CD14-positive monocyte (primary cell): Measurements from ENCODE around the gene HARS2. TPM values are rescaled to one million over a fixed set of nuclear protein-coding genes. Genes with fewer than 3 reads are reported as not detected.

Experiments
- DNase-seq, 3 donors: peaks; one replicate each; pipeline ENCODE4 v3.0.0-alpha.2; 2011 to 2022
- H2AFZ ChIP-seq: 2 replicates; pipeline ENCODE4 v1.6.0; 2012; ENCODE audit warnings: mild to moderate bottlenecking, low read depth, low read length, inconsistent platforms; ENCODE audit not compliant: insufficient read depth, poor library complexity, severe bottlenecking
- H3K27ac ChIP-seq, 2 donors: 1 replicate in 1 of 2; 2 replicates in 1 of 2; pipeline ENCODE4 v1.5.1; 2012 to 2013; ENCODE audit warnings: low read length in 2 of 2, control low read depth in 1 of 2, inconsistent platforms in 1 of 2, low read depth in 1 of 2, mild to moderate bottlenecking in 1 of 2
- H3K27me3 ChIP-seq, 2 donors: one replicate each; pipeline versions ENCODE4 v1.6.0 to v1.6.1; 2011 to 2013; ENCODE audit warnings: low read length in 2 of 2; ENCODE audit not compliant: control insufficient read depth in 2 of 2, insufficient read depth in 2 of 2
- H3K36me3 ChIP-seq, 2 donors: replicated peaks in 1 of 2; 1 replicate in 1 of 2; 2 replicates in 1 of 2; pipeline versions ENCODE4 v1.5.1 to v1.6.1; 2012 to 2013; ENCODE audit warnings: low read length in 2 of 2, control low read depth in 1 of 2, inconsistent platforms in 1 of 2, mild to moderate bottlenecking in 1 of 2; ENCODE audit not compliant: insufficient read depth in 2 of 2, control insufficient read depth in 1 of 2
- H3K4me1 ChIP-seq, 2 donors: 1 replicate in 1 of 2; 2 replicates in 1 of 2; pipeline versions ENCODE4 v1.5.1 to v1.6.1; 2012 to 2013; ENCODE audit warnings: low read length in 2 of 2, control low read depth in 1 of 2, inconsistent platforms in 1 of 2, mild to moderate bottlenecking in 1 of 2, moderate library complexity in 1 of 2; ENCODE audit not compliant: insufficient read depth in 2 of 2, control insufficient read depth in 1 of 2
- H3K4me2 ChIP-seq: replicated peaks from 2 replicates; pipeline ENCODE3; 2012; ENCODE audit warnings: low read length, moderate library complexity, mild to moderate bottlenecking; ENCODE audit not compliant: poor library complexity, severe bottlenecking; ENCODE audit errors: extremely low read depth
- H3K4me3 ChIP-seq, 3 experiments: fragments of 200-600 bp in 1 of 3; sonication (generic) in 1 of 3; replicated peaks in 1 of 3; 1 replicate in 2 of 3; 2 replicates in 1 of 3; pipeline ENCODE4 v1.5.1; 2011 to 2013; ENCODE audit warnings: low read length in 3 of 3, mild to moderate bottlenecking in 3 of 3, control low read depth in 2 of 3, low read depth in 2 of 3, inconsistent platforms in 1 of 3, moderate library complexity in 1 of 3
- H3K79me2 ChIP-seq: 2 replicates; pipeline ENCODE4 v1.6.0; 2012; ENCODE audit warnings: mild to moderate bottlenecking, control low read depth, inconsistent platforms, low read length, moderate library complexity; ENCODE audit not compliant: insufficient read depth
- H3K9ac ChIP-seq: 2 replicates; pipeline ENCODE4 v1.6.0; 2017; ENCODE audit warnings: low read length, mild to moderate bottlenecking; ENCODE audit not compliant: insufficient read depth, poor library complexity, severe bottlenecking
- H3K9me3 ChIP-seq, 2 donors: replicated peaks in 1 of 2; 1 replicate in 1 of 2; 2 replicates in 1 of 2; pipeline versions ENCODE4 v1.5.1 to v1.6.1; 2012 to 2013; ENCODE audit warnings: low read length in 2 of 2, control low read depth in 1 of 2; ENCODE audit not compliant: control insufficient read depth in 1 of 2, insufficient read depth in 1 of 2
- H4K20me1 ChIP-seq: 2 replicates; pipeline ENCODE4 v1.6.0; 2012; ENCODE audit warnings: mild to moderate bottlenecking, low read length, control low read depth, moderate library complexity; ENCODE audit not compliant: insufficient read depth
- H3K27ac Mint-ChIP-seq, 7 donors: one replicate each; pipeline ENCODE4 v1.8.0; 2020; ENCODE audit warnings: mild to moderate bottlenecking in 7 of 7, mixed read lengths in 7 of 7, moderate library complexity in 6 of 7, inconsistent platforms in 2 of 7
- H3K27me3 Mint-ChIP-seq, 3 donors: one replicate each; pipeline ENCODE4 v1.8.0; 2021 to 2022; ENCODE audit warnings: low read depth in 3 of 3, mild to moderate bottlenecking in 3 of 3, mixed read lengths in 3 of 3, moderate library complexity in 3 of 3, inconsistent platforms in 1 of 3
- H3K36me3 Mint-ChIP-seq, 2 donors: one replicate each; pipeline ENCODE4 v1.8.0; 2020; ENCODE audit warnings: mixed read lengths in 2 of 2, inconsistent platforms in 1 of 2, mild to moderate bottlenecking in 1 of 2
- H3K4me1 Mint-ChIP-seq: one replicate; pipeline ENCODE4 v1.8.0; 2020; ENCODE audit warnings: mild to moderate bottlenecking, mixed read lengths
- H3K4me3 Mint-ChIP-seq, 2 donors: one replicate each; pipeline ENCODE4 v1.8.0; 2020; ENCODE audit warnings: mild to moderate bottlenecking in 2 of 2, mixed read lengths in 2 of 2, moderate library complexity in 1 of 2
- H3K9me3 Mint-ChIP-seq, 7 donors: one replicate each; pipeline ENCODE4 v1.8.0; 2020 to 2022; ENCODE audit warnings: mixed read lengths in 7 of 7, mild to moderate bottlenecking in 6 of 7, moderate library complexity in 6 of 7, inconsistent platforms in 2 of 7
- WGBS: methylation state at CpG from one replicate; pipeline ENCODE4 v1.1.5; 2013; ENCODE audit warnings: missing lambda C conversion rate; ENCODE audit not compliant: insufficient coverage; 5-methylcytosine and 5-hydroxymethylcytosine counted together
- intact Hi-C, 2 donors: fragments of 100-400 bp; cut with micrococcal nuclease; formaldehyde crosslinking; loops; one replicate each; pipeline versions ENCODE4 v1.15.0 to v1.15.1; 2023
- polyA plus RNA-seq, 3 donors: library from polyadenylated mRNA; depleted of rRNA in 1 of 3; unstranded in 2 of 3; stranded (reverse) in 1 of 3; fragments of 300-500 nt in 2 of 3; fragments of >200 nt in 1 of 3; fragmentation: Illumina TruSeq in 2 of 3; gene quantifications; 1 replicate in 2 of 3; 2 replicates in 1 of 3; pipeline ENCODE4 v1.2.3, GENCODE V29; 2012 to 2021
- TF ChIP-seq, protein P1 (sequence below): fragments of 200-600 bp; IDR thresholded peaks from one replicate; pipeline ENCODE4 v1.8.0; 2022; ENCODE audit warnings: antibody characterized with exemption, mild to moderate bottlenecking

The HARS2 gene
- polyA plus RNA-seq, 3 donors, result 6.4 to 26.1 (median 8.3) TPM

DNA sequence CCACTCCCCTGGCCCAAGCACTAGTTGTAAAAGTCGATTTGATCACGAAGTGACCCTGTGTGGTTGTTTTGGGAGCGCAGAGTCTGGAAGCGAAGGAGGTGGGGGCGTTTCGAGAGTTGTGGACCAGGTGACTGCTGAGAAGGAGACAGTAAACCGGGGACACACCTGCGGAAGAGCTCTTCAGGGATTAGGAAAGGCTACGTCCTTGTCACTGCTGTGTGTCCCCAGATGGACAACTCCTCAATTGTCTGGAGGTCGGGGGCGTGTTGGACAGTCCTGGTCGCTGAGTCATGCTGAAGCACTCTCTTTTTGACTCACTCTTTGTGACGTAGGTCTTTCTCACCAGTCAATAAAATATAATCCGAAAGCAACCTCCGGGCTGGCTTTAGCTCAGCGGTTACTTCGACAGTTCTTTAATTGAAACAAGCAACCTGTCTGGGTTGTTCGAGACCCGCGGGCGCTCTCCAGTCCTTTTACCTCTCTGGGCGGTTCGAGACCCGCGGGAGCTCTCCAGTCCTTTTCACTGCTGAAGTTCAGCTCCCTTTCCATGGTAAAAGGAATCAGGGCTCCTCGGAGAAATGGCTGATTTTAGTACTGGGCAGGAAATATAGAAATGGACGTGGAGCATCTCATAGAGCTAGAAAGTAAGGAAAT, 19.8 kb downstream of the HARS2 start:
- WGBS, result under 1% methylated on average over 26 of the region's 27 CpGs
- Histone ChIP-seq H3K4me2 (peak overlapping the region; percentile 88), H3K36me3 (peaks cover 6 to 19% of the 10 kb centered on the region in 2 donors), H4K20me1 (no peaks in the 10 kb centered on the region), H3K27me3 (no peaks in the 10 kb centered on the region), H3K9me3 (no peaks in the 10 kb centered on the region), H3K9ac (peak overlapping the region; percentile 74), H3K79me2 (no peaks in the 10 kb centered on the region), H3K27ac (peak overlapping the region; percentile 85 to 86), H3K4me3 (peak overlapping the region; percentile 85 to 96 (median 86)), H2AFZ (peak overlapping the region; percentile 87), H3K4me1 (peaks cover 5 to 13% of the 10 kb centered on the region in 2 donors)
- Mint-ChIP-seq H3K27ac (peak overlapping the region; percentile 85 to 99 (median 98)), H3K4me3 (peak overlapping the region; percentile 90 to 95), H3K27me3 (peaks cover 1 to 7% (median 5%) of the 10 kb centered on the region in 3 donors), H3K9me3 (peaks cover 0 to 7% (median 0%) of the 10 kb centered on the region in 7 donors), H3K36me3 (peaks cover 11 to 19% of the 10 kb centered on the region in 2 donors), H3K4me1 (peaks cover 13% of the 10 kb centered on the region)
- peak; percentile 90 to 98 (median 95) for DNase-seq
- TF ChIP-seq, protein P1, sequence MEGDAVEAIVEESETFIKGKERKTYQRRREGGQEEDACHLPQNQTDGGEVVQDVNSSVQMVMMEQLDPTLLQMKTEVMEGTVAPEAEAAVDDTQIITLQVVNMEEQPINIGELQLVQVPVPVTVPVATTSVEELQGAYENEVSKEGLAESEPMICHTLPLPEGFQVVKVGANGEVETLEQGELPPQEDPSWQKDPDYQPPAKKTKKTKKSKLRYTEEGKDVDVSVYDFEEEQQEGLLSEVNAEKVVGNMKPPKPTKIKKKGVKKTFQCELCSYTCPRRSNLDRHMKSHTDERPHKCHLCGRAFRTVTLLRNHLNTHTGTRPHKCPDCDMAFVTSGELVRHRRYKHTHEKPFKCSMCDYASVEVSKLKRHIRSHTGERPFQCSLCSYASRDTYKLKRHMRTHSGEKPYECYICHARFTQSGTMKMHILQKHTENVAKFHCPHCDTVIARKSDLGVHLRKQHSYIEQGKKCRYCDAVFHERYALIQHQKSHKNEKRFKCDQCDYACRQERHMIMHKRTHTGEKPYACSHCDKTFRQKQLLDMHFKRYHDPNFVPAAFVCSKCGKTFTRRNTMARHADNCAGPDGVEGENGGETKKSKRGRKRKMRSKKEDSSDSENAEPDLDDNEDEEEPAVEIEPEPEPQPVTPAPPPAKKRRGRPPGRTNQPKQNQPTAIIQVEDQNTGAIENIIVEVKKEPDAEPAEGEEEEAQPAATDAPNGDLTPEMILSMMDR, result no peak
- intact Hi-C loops, result loop anchor here (5.0 to 10.0 kb wide), 3 partner anchors 146 to 346 kb away; partner anchors contain the start of genes ANKHD1 (in 1 of the 2), APBB3 (in 1 of the 2), SLC35A4 (in 1 of the 2) and SLC4A9 (in 1 of the 2)

- peak overlapping the region; percentile 88 for H3K4me2 ChIP-seq
- no peak overlapping the region for H3K27ac ChIP-seq
- peak overlapping the region; percentile 87 for H2AFZ ChIP-seq
- peaks cover 0 to 11% of the 10 kb centered on the region in 2 donors for H3K36me3 ChIP-seq
- Mint-ChIP-seq H3K36me3 (peaks cover 4 to 11% of the 10 kb centered on the region in 2 donors), H3K9me3 (peaks cover 0 to 7% (median 0%) of the 10 kb centered on the region in 7 donors), H3K27ac (peak overlapping the region in 4 of 7 donors; percentile 66 to 98 (median 90)), H3K27me3 (peaks cover 1 to 7% (median 5%) of the 10 kb centered on the region in 3 donors), H3K4me1 (peaks cover 13% of the 10 kb centered on the region), H3K4me3 (peak overlapping the region in 1 of 2 donors; percentile 90)
- intact Hi-C loops, result loop anchor here (5.0 to 10.0 kb wide), 3 partner anchors 147 to 347 kb away; partner anchors contain the start of genes ANKHD1 (in 1 of the 2), APBB3 (in 1 of the 2), SLC35A4 (in 1 of the 2) and SLC4A9 (in 1 of the 2)
- H3K4me1 ChIP-seq, result peaks cover 5 to 13% of the 10 kb centered on the region in 2 donors
- no peaks in the 10 kb centered on the region for H3K79me2 ChIP-seq
- no peak overlapping the region for H3K9ac ChIP-seq
- no peak for DNase-seq
- TF ChIP-seq, protein P1, result no peak
- H4K20me1 ChIP-seq, result no peaks in the 10 kb centered on the region
- no peaks in the 10 kb centered on the region for H3K9me3 ChIP-seq
- no CpG with 5 or more reads among the region's 1 CpG for WGBS
- no peaks in the 10 kb centered on the region for H3K27me3 ChIP-seq
- peak overlapping the region in 1 of 3 experiments; percentile 85 for H3K4me3 ChIP-seq
Observed at GRCh38 chr5:140711794-140712193, 20.5 kb downstream of the HARS2 start.
